ENCODE results near the gene SHOX. TPM values are rescaled to one million over a fixed set of nuclear protein-coding genes. Genes with fewer than 3 reads are reported as not detected.
"Not testable (repeated sequence)": the region's sequence is repeated elsewhere in the genome, so short reads cannot be mapped to it uniquely, and the experiment has no call there.

SHOX gene
- total RNA-seq, 1 donor = 13.4 TPM

DNA sequence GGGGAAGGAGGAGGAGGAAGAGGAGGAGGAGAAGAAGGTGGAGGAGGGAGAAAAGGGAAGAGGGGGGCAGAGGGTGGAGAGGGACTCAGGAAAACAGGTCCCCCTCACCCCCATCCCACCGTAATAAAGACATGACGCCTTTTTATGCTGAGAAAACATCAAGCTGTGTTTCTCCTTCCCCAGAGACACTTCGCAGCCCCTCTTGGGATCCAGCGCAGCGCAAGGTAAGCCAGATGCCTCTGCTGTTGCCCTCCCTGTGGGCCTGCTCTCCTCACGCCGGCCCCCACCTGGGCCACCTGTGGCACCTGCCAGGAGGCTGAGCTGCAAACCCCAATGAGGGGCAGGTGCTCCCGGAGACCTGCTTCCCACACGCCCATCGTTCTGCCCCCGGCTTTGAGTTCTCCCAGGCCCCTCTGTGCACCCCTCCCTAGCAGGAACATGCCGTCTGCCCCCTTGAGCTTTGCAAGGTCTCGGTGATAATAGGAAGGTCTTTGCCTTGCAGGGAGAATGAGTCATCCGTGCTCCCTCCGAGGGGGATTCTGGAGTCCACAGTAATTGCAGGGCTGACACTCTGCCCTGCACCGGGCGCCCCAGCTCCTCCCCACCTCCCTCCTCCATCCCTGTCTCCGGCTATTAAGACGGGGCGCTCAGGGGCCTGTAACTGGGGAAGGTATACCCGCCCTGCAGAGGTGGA is 45.3 kb upstream of the SHOX start:
- Histone ChIP-seq H3K27ac (ENCODE audit: low read depth, low read length) (no peak overlapping the region), H2AFZ (ENCODE audit: low read length) (no peak overlapping the region), H3K9me3 (ENCODE audit: low read depth, low read length) (no peaks in the 10 kb centered on the region), H3K27me3 (ENCODE audit: insufficient read depth, low read length) (no peaks in the 10 kb centered on the region), H4K20me1 (ENCODE audit: insufficient read depth, low read length) (no peaks in the 10 kb centered on the region), H3K4me3 (ENCODE audit: insufficient read depth, low read length) (no peak overlapping the region), H3K4me1 (ENCODE audit: insufficient read depth, low read length) (no peaks in the 10 kb centered on the region), H3K36me3 (ENCODE audit: insufficient read depth, low read length) (no peaks in the 10 kb centered on the region), H3K79me2 (ENCODE audit: insufficient read depth, low read length) (no peaks in the 10 kb centered on the region), H3K4me2 (ENCODE audit: insufficient read depth, low read length) (no peak overlapping the region)
- TF ChIP-seq CTCF (IDR thresholded peaks at IDR 0.05; ENCODE audit: extremely low read depth, low read depth, low read length) = no peak
- no peak for DNase-seq (ENCODE audit: insufficient read length, low spot score, missing footprints)

- Histone ChIP-seq H3K79me2 (ENCODE audit: insufficient read depth, low read length) (no peaks in the 10 kb centered on the region), H3K4me2 (ENCODE audit: insufficient read depth, low read length) (peak overlapping the region; percentile 28), H3K4me1 (ENCODE audit: insufficient read depth, low read length) (no peaks in the 10 kb centered on the region), H3K27me3 (ENCODE audit: insufficient read depth, low read length) (no peaks in the 10 kb centered on the region), H3K36me3 (ENCODE audit: insufficient read depth, low read length) (no peaks in the 10 kb centered on the region), H4K20me1 (ENCODE audit: insufficient read depth, low read length) (no peaks in the 10 kb centered on the region), H3K4me3 (ENCODE audit: insufficient read depth, low read length) (no peak overlapping the region), H3K9me3 (ENCODE audit: low read depth, low read length) (no peaks in the 10 kb centered on the region), H3K27ac (ENCODE audit: low read depth, low read length) (no peak overlapping the region), H2AFZ (ENCODE audit: low read length) (peak overlapping the region; percentile 15)
- DNase-seq (ENCODE audit: insufficient read length, low spot score, missing footprints) = peak; percentile 71
- TF ChIP-seq CTCF (IDR thresholded peaks at IDR 0.05; ENCODE audit: extremely low read depth, low read depth, low read length) = no peak
Measured at GRCh38 chrX:586351-586750, 44.2 kb upstream of the SHOX start.

- DNase-seq (ENCODE audit: insufficient read length, low spot score, missing footprints); H3K79me2 ChIP-seq (ENCODE audit: insufficient read depth, low read length); H3K4me3 ChIP-seq (ENCODE audit: insufficient read depth, low read length); H3K27ac ChIP-seq (ENCODE audit: low read depth, low read length); H3K27me3 ChIP-seq (ENCODE audit: insufficient read depth, low read length); H2AFZ ChIP-seq (ENCODE audit: low read length); H3K4me1 ChIP-seq (ENCODE audit: insufficient read depth, low read length); H4K20me1 ChIP-seq (ENCODE audit: insufficient read depth, low read length); H3K36me3 ChIP-seq (ENCODE audit: insufficient read depth, low read length); H3K4me2 ChIP-seq (ENCODE audit: insufficient read depth, low read length); H3K9me3 ChIP-seq (ENCODE audit: low read depth, low read length): not testable (repeated sequence)
Measured at GRCh38 chrX:589261-589660, 41.3 kb upstream of the SHOX start.

- TF ChIP-seq CTCF (IDR thresholded peaks at IDR 0.05; ENCODE audit: extremely low read depth, low read depth, low read length) = no peak
- H2AFZ ChIP-seq (ENCODE audit: low read length) = no peak overlapping the region
- no peaks in the 10 kb centered on the region for H3K9me3 ChIP-seq (ENCODE audit: low read depth, low read length)
- H3K4me2 ChIP-seq (ENCODE audit: insufficient read depth, low read length) = no peak overlapping the region
- no peak overlapping the region for H3K27ac ChIP-seq (ENCODE audit: low read depth, low read length)
- no peaks in the 10 kb centered on the region for H3K36me3 ChIP-seq (ENCODE audit: insufficient read depth, low read length)
- no peak overlapping the region for H3K4me3 ChIP-seq (ENCODE audit: insufficient read depth, low read length)
- no peaks in the 10 kb centered on the region for H4K20me1 ChIP-seq (ENCODE audit: insufficient read depth, low read length)
- no peak for DNase-seq (ENCODE audit: insufficient read length, low spot score, missing footprints)
- H3K27me3 ChIP-seq (ENCODE audit: insufficient read depth, low read length) = no peaks in the 10 kb centered on the region
- H3K4me1 ChIP-seq (ENCODE audit: insufficient read depth, low read length) = no peaks in the 10 kb centered on the region
- no peaks in the 10 kb centered on the region for H3K79me2 ChIP-seq (ENCODE audit: insufficient read depth, low read length)
Measured at GRCh38 chrX:590693-591404, 39.7 kb upstream of the SHOX start.
